Measurements from ENCODE around the gene RESP18. TPM values are rescaled to one million over a fixed set of nuclear protein-coding genes. Genes with fewer than 3 reads are reported as not detected.

RESP18 gene
- total RNA-seq, 2 experiments from 2014 or later = not detected

GRCh38 chr2:219279916-219280516, 52.5 kb downstream of the RESP18 start:
- intact Hi-C loops (cut with micrococcal nuclease; ENCODE audit: unreplicated experiment) = loop anchor here (1.0 to 10.0 kb wide), 7 partner anchors 15 to 395 kb away; partner anchors contain the start of genes ANKZF1, ATG9A, NHEJ1 and TUBA4A
- no TSS peak for BruUV-seq (replicated peaks)
- peak; percentile 90 for DNase-seq (ENCODE audit: low spot score)
- Histone ChIP-seq H4K20me1 (ENCODE audit: insufficient read depth, low read length) (peaks cover 5% of the 10 kb centered on the region), H3K4me2 (ENCODE audit: low read length) (peak overlapping the region; percentile 81), H3K4me1 (ENCODE audit: insufficient read depth, low read length, poor library complexity, severe bottlenecking) (peaks cover 39% of the 10 kb centered on the region), H3K4me3 (ENCODE audit: low read depth, low read length, poor library complexity, severe bottlenecking) (peak overlapping the region; percentile 83), H3K9me2 (ENCODE audit: insufficient read depth, low read length) (no peaks in the 10 kb centered on the region), H3K27ac (ENCODE audit: low read depth, low read length, poor library complexity, severe bottlenecking) (peak overlapping the region; percentile 90), H3K36me3 (ENCODE audit: insufficient read depth, low read length) (peaks cover 45% of the 10 kb centered on the region), H3K79me2 (ENCODE audit: insufficient read depth, low read depth, low read length) (peaks cover 19% of the 10 kb centered on the region; the same call in 1 of the 2 replicates), H2AFZ (ENCODE audit: low read length) (peak overlapping the region; percentile 48), H3K9me3 (ENCODE audit: low read length) (no peaks in the 10 kb centered on the region)
- ChIA-PET POLR2A (interaction anchor here (1.0 to 3.4 kb wide), 6 partner anchors 11 to 73 kb away, joined by 3 to 21 read pairs (median 5); partner anchors contain the start of genes GLB1L, STK16 and ZFAND2B), CTCF (ENCODE audit: unreplicated experiment) (interaction anchor here (2.1 to 3.0 kb wide), 2 partner anchors 15 to 30 kb away, joined by 8 to 10 read pairs; no protein-coding TSS in a partner anchor)
- TF ChIP-seq CTCF (conservative IDR thresholded peaks at IDR 0.05; ENCODE audit: low read length) (peak; percentile 74), EZH2phosphoT487 (IDR thresholded peaks at IDR 0.05; ENCODE audit: borderline replicate concordance, low read depth, low read length) (no peak)

- H3K4me2 ChIP-seq (ENCODE audit: low read length) = peak within 1 kb of the TSS; percentile 81
- H3K4me3 ChIP-seq (ENCODE audit: low read depth, low read length, poor library complexity, severe bottlenecking) = peak within 1 kb of the TSS; percentile 83
- H3K79me2 ChIP-seq (ENCODE audit: insufficient read depth, low read depth, low read length) = peaks cover 19% of the 10 kb centered on the region; the same call in 1 of the 2 replicates
- H3K27ac ChIP-seq (ENCODE audit: low read depth, low read length, poor library complexity, severe bottlenecking) = peak within 1 kb of the TSS; percentile 90
- H3K9me3 ChIP-seq (ENCODE audit: low read length) = no peaks in the 10 kb centered on the region
- peaks cover 5% of the 10 kb centered on the region for H4K20me1 ChIP-seq (ENCODE audit: insufficient read depth, low read length)
- H3K9me2 ChIP-seq (ENCODE audit: insufficient read depth, low read length) = no peaks in the 10 kb centered on the region
- TF ChIP-seq CTCF (conservative IDR thresholded peaks at IDR 0.05; ENCODE audit: low read length) (no peak), EZH2phosphoT487 (IDR thresholded peaks at IDR 0.05; ENCODE audit: borderline replicate concordance, low read depth, low read length) (no peak)
- POLR2A ChIA-PET = interaction anchor here (0.6 to 3.4 kb wide), 9 partner anchors 12 to 128 kb away, joined by 3 to 21 read pairs (median 4); partner anchors contain the start of genes GLB1L, STK16 and ZFAND2B
- DNase-seq (ENCODE audit: low spot score) = peak; percentile 99
- CTCF ChIA-PET (ENCODE audit: unreplicated experiment) = interaction anchor here (0.6 to 3.0 kb wide), 5 partner anchors 9 to 886 kb away, joined by 3 to 13 read pairs (median 7); partner anchors contain the start of genes TUBA4A and TUBA4B
- BruUV-seq (replicated peaks) = no TSS peak
- peaks cover 39% of the 10 kb centered on the region for H3K4me1 ChIP-seq (ENCODE audit: insufficient read depth, low read length, poor library complexity, severe bottlenecking)
- intact Hi-C loops (cut with micrococcal nuclease; ENCODE audit: unreplicated experiment) = loop anchor here (1.0 to 10.0 kb wide), 7 partner anchors 16 to 395 kb away; partner anchors contain the start of genes ANKZF1, ATG9A, NHEJ1 and TUBA4A
- H3K36me3 ChIP-seq (ENCODE audit: insufficient read depth, low read length) = peaks cover 39% of the 10 kb centered on the region
- H2AFZ ChIP-seq (ENCODE audit: low read length) = peak within 1 kb of the TSS; percentile 74
Observed at GRCh38 chr2:219279151-219279915, 53.2 kb downstream of the RESP18 start, which contains the start of gene DNAJB2. DNAJB2 (plus strand) TSS chr2:219279366; CDS start chr2:219279834, 468 bp downstream.
